ENCODE data around the gene PTPRA. TPM values are rescaled to one million over a fixed set of nuclear protein-coding genes. Genes with fewer than 3 reads are reported as not detected.

Gene PTPRA
- total and polyA plus RNA-seq, 2 donors (not counting 3 experiments of a cell fraction or from before 2014, with no cell fraction given), result 43.2 to 53.4 TPM

GRCh38 chr20:2865630-2866029, 7.7 kb upstream of the PTPRA start:
- ChIA-PET POLR2A (no interaction called here), CTCF (interaction anchor here (0.9 to 2.5 kb wide), 7 partner anchors 14 to 176 kb away, joined by 3 to 14 read pairs (median 4); no protein-coding TSS in a partner anchor)
- Histone ChIP-seq H2AFZ (ENCODE audit: low read depth, low read length) (no peak overlapping the region), H3K9ac (replicated peaks; ENCODE audit: extremely low read depth, insufficient read depth, low read length) (no peak overlapping the region), H3K4me2 (ENCODE audit: insufficient read depth, low read length) (no peak overlapping the region), H3K27ac (ENCODE audit: insufficient read depth, low read depth, low read length) (no peak overlapping the region), H3K4me1 (ENCODE audit: control insufficient read depth, extremely low read depth, insufficient read depth, low read length) (peaks cover 5% of the 10 kb centered on the region), H3K9me1 (replicated peaks; ENCODE audit: control insufficient read depth, extremely low read depth, insufficient read depth, low read length) (no peaks in the 10 kb centered on the region), H3K4me3 (replicated peaks in 1 of 3; ENCODE audit: insufficient read depth in 1 of 3, low read depth in 1 of 3, low read length in 3 of 3) (no peak overlapping the region), H3K27me3 (ENCODE audit: control insufficient read depth in 2 of 2, insufficient read depth in 2 of 2, low read length in 2 of 2) (no peaks in the 10 kb centered on the region), H3K36me3 (ENCODE audit: control insufficient read depth in 2 of 2, extremely low read depth in 1 of 2, insufficient read depth in 2 of 2, low read length in 2 of 2) (peaks cover 0 to 34% of the 10 kb centered on the region in 2 experiments), H3K9me3 (replicated peaks; ENCODE audit: control insufficient read depth, insufficient read depth, low read length) (no peaks in the 10 kb centered on the region), H3K79me2 (ENCODE audit: control insufficient read depth, insufficient read depth, low read length) (no peaks in the 10 kb centered on the region), H4K20me1 (replicated peaks; ENCODE audit: control insufficient read depth, extremely low read depth, insufficient read depth, low read length) (no peaks in the 10 kb centered on the region)
- dilution Hi-C loops (cut with MboI; ENCODE audit: extremely low pct_ligation_motif_present, low sequenced_read_pairs) (no loop called here), intact Hi-C loops (cut with micrococcal nuclease) (no loop called here)
- DNase-seq (ENCODE audit: low read depth, low spot score) (no peak), FAIRE-seq (no peak)
- no TSS peak for BruUV-seq (replicated peaks)
- peak in 1 of 2 donors; percentile 16 for TF ChIP-seq CTCF (IDR thresholded peaks at IDR 0.05; ENCODE audit: extremely low read depth in 1 of 2, insufficient read depth in 1 of 2, low read depth in 1 of 2, low read length in 2 of 2)
- TF ChIP-seq EZH2 (IDR thresholded peaks at IDR 0.05; ENCODE audit: borderline replicate concordance, low read depth, low read length, severe bottlenecking), result no peak
- TF ChIP-seq POLR2AphosphoS5 (IDR thresholded peaks at IDR 0.05; ENCODE audit: insufficient read depth, low read depth, low read length), result no peak
- no peak for TF ChIP-seq MYC (IDR thresholded peaks at IDR 0.05; ENCODE audit: low read depth, low read length)
- no peak for TF ChIP-seq POLR2A (IDR thresholded peaks at IDR 0.05; ENCODE audit: low read depth, low read length)

GRCh38 chr20:2866236-2866635, 7.0 kb upstream of the PTPRA start:
- no peak overlapping the region for H2AFZ ChIP-seq (ENCODE audit: low read depth, low read length)
- FAIRE-seq (no peak), DNase-seq (ENCODE audit: low read depth, low spot score) (no peak)
- no peaks in the 10 kb centered on the region for H3K9me1 ChIP-seq (replicated peaks; ENCODE audit: control insufficient read depth, extremely low read depth, insufficient read depth, low read length)
- H3K27me3 ChIP-seq (ENCODE audit: control insufficient read depth in 2 of 2, insufficient read depth in 2 of 2, low read length in 2 of 2), result no peaks in the 10 kb centered on the region
- ChIA-PET POLR2A (no interaction called here), CTCF (interaction anchor here (0.7 to 2.5 kb wide), 4 partner anchors 14 to 135 kb away, joined by 3 to 8 read pairs (median 4); no protein-coding TSS in a partner anchor)
- no peak overlapping the region for H3K27ac ChIP-seq (ENCODE audit: insufficient read depth, low read depth, low read length)
- H3K4me1 ChIP-seq (ENCODE audit: control insufficient read depth, extremely low read depth, insufficient read depth, low read length), result peaks cover 11% of the 10 kb centered on the region
- H3K4me3 ChIP-seq (replicated peaks in 1 of 3; ENCODE audit: insufficient read depth in 1 of 3, low read depth in 1 of 3, low read length in 3 of 3), result no peak overlapping the region
- H4K20me1 ChIP-seq (replicated peaks; ENCODE audit: control insufficient read depth, extremely low read depth, insufficient read depth, low read length), result no peaks in the 10 kb centered on the region
- no peak for TF ChIP-seq POLR2AphosphoS5 (IDR thresholded peaks at IDR 0.05; ENCODE audit: insufficient read depth, low read depth, low read length)
- TF ChIP-seq MAX (IDR thresholded peaks at IDR 0.05; ENCODE audit: insufficient read depth, insufficient read length), result no peak
- TF ChIP-seq POLR2A (IDR thresholded peaks at IDR 0.05; ENCODE audit: low read depth, low read length), result no peak
- no peak for TF ChIP-seq MYC (IDR thresholded peaks at IDR 0.05; ENCODE audit: low read depth, low read length)
- dilution Hi-C loops (cut with MboI; ENCODE audit: extremely low pct_ligation_motif_present, low sequenced_read_pairs) (no loop called here), intact Hi-C loops (cut with micrococcal nuclease) (no loop called here)
- H3K36me3 ChIP-seq (ENCODE audit: control insufficient read depth in 2 of 2, extremely low read depth in 1 of 2, insufficient read depth in 2 of 2, low read length in 2 of 2), result peaks cover 0 to 29% of the 10 kb centered on the region in 2 experiments
- no peaks in the 10 kb centered on the region for H3K9me3 ChIP-seq (replicated peaks; ENCODE audit: control insufficient read depth, insufficient read depth, low read length)
- BruUV-seq (replicated peaks), result no TSS peak
- H3K4me2 ChIP-seq (ENCODE audit: insufficient read depth, low read length), result no peak overlapping the region
- no peaks in the 10 kb centered on the region for H3K79me2 ChIP-seq (ENCODE audit: control insufficient read depth, insufficient read depth, low read length)
- H3K9ac ChIP-seq (replicated peaks; ENCODE audit: extremely low read depth, insufficient read depth, low read length), result no peak overlapping the region

Measured in endothelial cell of umbilical vein (primary cell).